B cell (primary cell): ENCODE results near the gene PREX1. TPM values are rescaled to one million over a fixed set of nuclear protein-coding genes. Genes with fewer than 3 reads are reported as not detected.

Source experiments
- ATAC-seq: fragments of 200-7000 bp; cut with Tn5 transposase; one replicate; pipeline ENCODE4 v1.10.0; 2021; ENCODE audit warnings: low read depth, mild to moderate bottlenecking, moderate number of reproducible peaks, moderate library complexity
- CTCF ChIA-PET: fragments of 350-600 bp; sonication (Branson Sonifier 250); formaldehyde crosslinking; loops from one replicate; lab custom pipeline; 2021; ENCODE audit warnings: antibody characterized with exemption, inconsistent platforms; lab: Charles Lee
- POLR2A ChIA-PET: fragments of 350-600 bp; sonication (Branson Sonifier 250); formaldehyde crosslinking; loops from one replicate; lab custom pipeline; 2021; ENCODE audit warnings: antibody characterized with exemption; lab: Charles Lee
- DNase-seq: peaks from one replicate; pipeline ENCODE4 v3.0.0; 2013
- H2AFZ ChIP-seq: 2 replicates; pipeline ENCODE4 v1.6.1; 2012; ENCODE audit warnings: mild to moderate bottlenecking, low read depth, low read length; ENCODE audit not compliant: insufficient read depth, poor library complexity, severe bottlenecking
- H3K27ac ChIP-seq, 2 donors: 1 replicate in 1 of 2; 2 replicates in 1 of 2; pipeline ENCODE4 v1.5.1; 2012 to 2013; ENCODE audit warnings: low read length in 2 of 2, mild to moderate bottlenecking in 2 of 2, moderate library complexity in 1 of 2
- H3K27me3 ChIP-seq, 4 experiments: fragments of 200-600 bp in 1 of 4; sonication (generic) in 1 of 4; replicated peaks in 1 of 4; 1 replicate in 2 of 4; 2 replicates in 2 of 4; pipeline versions ENCODE4 v1.6.1 to v1.7.0; 2013 to 2016; ENCODE audit warnings: low read length in 3 of 4, mild to moderate bottlenecking in 2 of 4, mixed read lengths in 1 of 4, moderate library complexity in 1 of 4; ENCODE audit not compliant: insufficient read depth in 4 of 4, control insufficient read depth in 3 of 4; ENCODE audit errors: control extremely low read depth in 1 of 4
- H3K36me3 ChIP-seq, 2 experiments: replicated peaks in 1 of 2; 1 replicate in 1 of 2; 2 replicates in 1 of 2; pipeline versions ENCODE4 v1.6.1 to v1.7.1; 2013; ENCODE audit warnings: low read length in 1 of 2; ENCODE audit not compliant: insufficient read depth in 2 of 2, control insufficient read depth in 1 of 2; ENCODE audit errors: control extremely low read depth in 1 of 2, extremely low read depth in 1 of 2
- H3K4me1 ChIP-seq, 2 donors: fragments of 200-600 bp in 1 of 2; sonication (generic) in 1 of 2; 1 replicate in 1 of 2; 2 replicates in 1 of 2; pipeline versions ENCODE4 v1.5.1 to v1.6.1; 2013 to 2017; ENCODE audit warnings: low read length in 2 of 2; ENCODE audit not compliant: control insufficient read depth in 2 of 2, insufficient read depth in 2 of 2
- H3K4me2 ChIP-seq: replicated peaks from 2 replicates; pipeline ENCODE3; 2012; ENCODE audit warnings: mild to moderate bottlenecking, low read depth, low read length; ENCODE audit not compliant: poor library complexity, severe bottlenecking
- H3K4me3 ChIP-seq, 5 experiments: fragments of 200-600 bp in 1 of 5; sonication (generic) in 1 of 5; 1 replicate in 3 of 5; 2 replicates in 2 of 5; pipeline versions ENCODE4 v1.5.1 to v1.7.0; 2011 to 2016; ENCODE audit warnings: low read length in 4 of 5, mild to moderate bottlenecking in 4 of 5, low read depth in 2 of 5, control low read depth in 1 of 5, moderate library complexity in 1 of 5; ENCODE audit not compliant: insufficient read depth in 1 of 5; ENCODE audit errors: control extremely low read depth in 1 of 5, extremely low read depth in 1 of 5
- H3K79me2 ChIP-seq: fragments of 200-600 bp; sonication (generic); one replicate; pipeline ENCODE4 v1.6.0; 2016; ENCODE audit warnings: low read length; ENCODE audit not compliant: control insufficient read depth, insufficient read depth
- H3K9ac ChIP-seq: fragments of 200-600 bp; sonication (generic); 2 replicates; pipeline ENCODE4 v1.6.1; 2017; ENCODE audit warnings: mild to moderate bottlenecking, low read length, moderate library complexity
- H3K9me3 ChIP-seq, 3 donors: one replicate each; pipeline versions ENCODE4 v1.6.1 to v1.7.1; 2013; ENCODE audit warnings: low read length in 2 of 3; ENCODE audit not compliant: control insufficient read depth in 2 of 3, insufficient read depth in 1 of 3; ENCODE audit errors: control extremely low read depth in 1 of 3
- H4K20me1 ChIP-seq: 2 replicates; pipeline ENCODE4 v1.6.0; 2012; ENCODE audit warnings: mild to moderate bottlenecking, low read length; ENCODE audit not compliant: insufficient read depth, control insufficient read depth, poor library complexity, severe bottlenecking
- H3K27ac Mint-ChIP-seq: one replicate; pipeline ENCODE4 v1.8.0; 2021; ENCODE audit warnings: mixed read lengths
- H3K27me3 Mint-ChIP-seq: one replicate; pipeline ENCODE4 v1.8.0; 2021; ENCODE audit warnings: mixed read lengths
- H3K4me1 Mint-ChIP-seq: one replicate; pipeline ENCODE4 v1.8.0; 2021; ENCODE audit warnings: mixed read lengths
- H3K4me3 Mint-ChIP-seq: one replicate; pipeline ENCODE4 v1.8.0; 2021; ENCODE audit warnings: mixed read lengths
- H3K9me3 Mint-ChIP-seq: one replicate; pipeline ENCODE4 v1.8.0; 2022; ENCODE audit warnings: mixed read lengths; ENCODE audit not compliant: insufficient read depth
- EZH2 ChIP-seq: IDR thresholded peaks from 2 replicates; pipeline ENCODE4 v1.6.1; 2012; ENCODE audit warnings: borderline replicate concordance, low read depth, mild to moderate bottlenecking, moderate library complexity, low read length; ENCODE audit not compliant: insufficient read depth, poor library complexity, severe bottlenecking
- WGBS: methylation state at CpG from one replicate; pipeline ENCODE4 v1.1.5; 2013; ENCODE audit warnings: missing lambda C conversion rate; ENCODE audit not compliant: insufficient coverage; 5-methylcytosine and 5-hydroxymethylcytosine counted together
- intact Hi-C: fragments of 100-400 bp; cut with micrococcal nuclease; formaldehyde crosslinking; loops from one replicate; pipeline ENCODE4 v1.10.0; 2022
- polyA plus RNA-seq: library from polyadenylated mRNA; depleted of rRNA; stranded (reverse); fragments of >200 nt; gene quantifications from 2 replicates; pipeline ENCODE4 v1.2.3, GENCODE V29; 2012
- total RNA-seq, 2 donors: library from RNA; stranded (reverse); fragments of 120-200 nt in 1 of 2; gene quantifications; 1 replicate in 1 of 2; 2 replicates in 1 of 2; pipeline versions ENCODE4 v1.2.3 to v1.2.4, GENCODE V29; 2013 to 2022
- TF ChIP-seq, protein P1 (sequence below): fragments of 200-600 bp; IDR thresholded peaks from one replicate; pipeline ENCODE4 v1.8.0; 2022; ENCODE audit warnings: antibody characterized with exemption, mild to moderate bottlenecking

The PREX1 gene
- total and polyA plus RNA-seq, 2 donors (not counting 1 experiment from before 2014, with no cell fraction given): 79.1 to 99.4 TPM

DNA sequence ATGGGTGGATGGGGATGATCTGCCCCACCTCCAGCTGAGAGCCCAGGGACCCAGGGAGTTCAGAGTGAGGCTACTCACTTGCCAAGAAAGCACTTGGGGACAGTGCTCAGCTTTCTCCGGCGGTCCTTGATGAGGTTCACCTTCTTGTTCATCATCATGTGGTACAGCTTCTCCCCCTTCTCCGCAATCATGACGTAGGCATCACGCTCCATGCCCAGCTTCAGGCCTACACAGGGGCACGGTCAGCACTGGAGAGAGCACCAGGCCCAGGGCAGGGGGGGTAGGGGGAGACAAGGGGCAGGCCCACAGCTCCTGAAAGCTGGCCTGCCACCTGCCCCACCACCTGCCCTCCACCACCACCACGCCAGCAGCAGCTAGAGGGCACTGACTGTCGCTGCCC lies 139.2 kb downstream of the PREX1 start:
- Histone ChIP-seq H2AFZ (no peak overlapping the region), H3K9ac (no peak overlapping the region), H3K9me3 (no peaks in the 10 kb centered on the region), H3K4me2 (no peak overlapping the region), H3K79me2 (peaks cover 18% of the 10 kb centered on the region), H3K4me1 (no peaks in the 10 kb centered on the region), H3K27me3 (no peaks in the 10 kb centered on the region), H3K36me3 (peaks cover 3 to 88% of the 10 kb centered on the region in 2 experiments), H3K27ac (no peak overlapping the region), H3K4me3 (no peak overlapping the region), H4K20me1 (peaks cover 48% of the 10 kb centered on the region)
- DNase-seq (no peak), ATAC-seq (no peak)
- Mint-ChIP-seq H3K27ac (no peak overlapping the region), H3K4me1 (no peaks in the 10 kb centered on the region), H3K27me3 (no peaks in the 10 kb centered on the region), H3K9me3 (no peaks in the 10 kb centered on the region), H3K4me3 (no peak overlapping the region)
- TF ChIP-seq, protein P1, sequence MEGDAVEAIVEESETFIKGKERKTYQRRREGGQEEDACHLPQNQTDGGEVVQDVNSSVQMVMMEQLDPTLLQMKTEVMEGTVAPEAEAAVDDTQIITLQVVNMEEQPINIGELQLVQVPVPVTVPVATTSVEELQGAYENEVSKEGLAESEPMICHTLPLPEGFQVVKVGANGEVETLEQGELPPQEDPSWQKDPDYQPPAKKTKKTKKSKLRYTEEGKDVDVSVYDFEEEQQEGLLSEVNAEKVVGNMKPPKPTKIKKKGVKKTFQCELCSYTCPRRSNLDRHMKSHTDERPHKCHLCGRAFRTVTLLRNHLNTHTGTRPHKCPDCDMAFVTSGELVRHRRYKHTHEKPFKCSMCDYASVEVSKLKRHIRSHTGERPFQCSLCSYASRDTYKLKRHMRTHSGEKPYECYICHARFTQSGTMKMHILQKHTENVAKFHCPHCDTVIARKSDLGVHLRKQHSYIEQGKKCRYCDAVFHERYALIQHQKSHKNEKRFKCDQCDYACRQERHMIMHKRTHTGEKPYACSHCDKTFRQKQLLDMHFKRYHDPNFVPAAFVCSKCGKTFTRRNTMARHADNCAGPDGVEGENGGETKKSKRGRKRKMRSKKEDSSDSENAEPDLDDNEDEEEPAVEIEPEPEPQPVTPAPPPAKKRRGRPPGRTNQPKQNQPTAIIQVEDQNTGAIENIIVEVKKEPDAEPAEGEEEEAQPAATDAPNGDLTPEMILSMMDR: no peak
- no peak for TF ChIP-seq EZH2
- intact Hi-C loops: no loop called here
- POLR2A ChIA-PET: no interaction called here
- CTCF ChIA-PET: interaction anchor here (0.6 kb wide), 1 partner anchor 216 kb away, joined by 3 read pairs; no protein-coding TSS in a partner anchor
- WGBS: 100% methylated on average over 7 of the region's 8 CpGs

DNA sequence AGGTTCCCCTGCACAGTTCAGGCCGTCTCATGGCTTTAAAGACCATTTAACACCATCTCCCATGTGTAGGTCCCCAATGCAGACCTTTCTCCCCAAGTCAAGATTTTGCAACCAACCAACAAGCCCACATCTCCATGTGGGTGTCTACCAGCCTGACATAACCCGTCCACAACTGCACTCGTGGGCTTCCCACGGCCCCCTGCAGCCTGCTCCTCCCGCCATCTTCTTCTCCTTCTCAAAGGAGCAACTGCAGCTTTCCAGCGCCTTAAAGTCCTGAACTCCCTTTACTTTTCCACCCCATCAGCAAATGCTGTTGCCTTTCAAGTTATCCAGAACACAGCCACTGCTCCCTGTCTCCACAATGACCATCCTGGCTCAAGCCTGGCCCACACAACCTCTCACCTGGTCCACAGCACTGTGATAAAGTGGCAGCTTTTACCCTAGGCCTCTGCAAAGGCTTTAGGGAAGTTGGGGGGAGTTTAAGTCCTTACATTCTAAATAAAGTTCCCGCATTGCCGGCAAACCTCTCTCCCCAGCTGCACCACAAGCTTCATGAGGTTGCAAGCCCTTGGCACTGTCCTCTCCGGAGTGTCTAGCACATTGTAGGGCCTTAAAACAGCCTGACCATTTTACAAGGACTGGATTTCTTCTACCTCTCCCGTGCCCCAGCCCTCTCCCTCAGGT lies 140.5 kb downstream of the PREX1 start:
- DNase-seq (no peak), ATAC-seq (no peak)
- WGBS: 94% methylated on average over 9 of the region's 10 CpGs
- H3K36me3 ChIP-seq: peaks cover 3 to 91% of the 10 kb centered on the region in 2 experiments
- no peak overlapping the region for H3K4me3 ChIP-seq
- no peak overlapping the region for H3K9ac ChIP-seq
- intact Hi-C loops: no loop called here
- no peak overlapping the region for H3K27ac ChIP-seq
- TF ChIP-seq, protein P1: no peak
- no peak for TF ChIP-seq EZH2
- Mint-ChIP-seq H3K27me3 (no peaks in the 10 kb centered on the region), H3K4me1 (peaks cover 5% of the 10 kb centered on the region), H3K4me3 (no peak overlapping the region), H3K27ac (peak overlapping the region; percentile 53), H3K9me3 (no peaks in the 10 kb centered on the region)
- no peaks in the 10 kb centered on the region for H3K27me3 ChIP-seq
- H2AFZ ChIP-seq: no peak overlapping the region
- H3K4me2 ChIP-seq: no peak overlapping the region
- POLR2A ChIA-PET: interaction anchor here (0.6 kb wide), 1 partner anchor 114 kb away, joined by 3 read pairs; no protein-coding TSS in a partner anchor
- no peaks in the 10 kb centered on the region for H3K9me3 ChIP-seq
- no peaks in the 10 kb centered on the region for H3K4me1 ChIP-seq
- H4K20me1 ChIP-seq: peaks cover 45% of the 10 kb centered on the region
- H3K79me2 ChIP-seq: peaks cover 18% of the 10 kb centered on the region
- CTCF ChIA-PET: no interaction called here
